NCI-H1092 treated with DMSO at 0.1 percent for 48 hours (cell line): ENCODE measurements around the gene CYB561.

Source experiments
- DNase-seq: peaks from one replicate; lab custom pipeline; 2025; lab: John Stamatoyannopoulos, UW

Gene CYB561

DNA sequence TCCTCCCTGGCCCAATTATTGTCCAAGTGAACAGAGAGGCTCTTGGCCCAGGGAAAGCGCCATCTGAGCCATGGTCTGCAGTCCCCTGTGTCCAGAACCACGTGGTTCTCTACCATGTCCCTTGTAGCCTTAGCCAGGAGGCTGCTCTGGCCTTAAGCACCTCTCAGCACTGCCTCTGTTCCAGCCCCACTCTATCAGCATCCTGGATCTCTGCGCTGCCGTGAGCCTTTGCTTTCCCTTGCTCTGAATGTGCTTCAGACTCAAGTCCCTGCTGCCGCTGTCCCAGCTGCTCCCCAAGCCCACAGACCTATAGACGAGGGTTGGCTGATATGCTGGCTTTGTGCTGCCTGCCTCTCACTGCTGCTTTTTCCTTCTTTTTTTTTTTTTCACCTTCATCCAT lies 33.9 kb downstream of the CYB561 start:
- no peak for DNase-seq

DNA sequence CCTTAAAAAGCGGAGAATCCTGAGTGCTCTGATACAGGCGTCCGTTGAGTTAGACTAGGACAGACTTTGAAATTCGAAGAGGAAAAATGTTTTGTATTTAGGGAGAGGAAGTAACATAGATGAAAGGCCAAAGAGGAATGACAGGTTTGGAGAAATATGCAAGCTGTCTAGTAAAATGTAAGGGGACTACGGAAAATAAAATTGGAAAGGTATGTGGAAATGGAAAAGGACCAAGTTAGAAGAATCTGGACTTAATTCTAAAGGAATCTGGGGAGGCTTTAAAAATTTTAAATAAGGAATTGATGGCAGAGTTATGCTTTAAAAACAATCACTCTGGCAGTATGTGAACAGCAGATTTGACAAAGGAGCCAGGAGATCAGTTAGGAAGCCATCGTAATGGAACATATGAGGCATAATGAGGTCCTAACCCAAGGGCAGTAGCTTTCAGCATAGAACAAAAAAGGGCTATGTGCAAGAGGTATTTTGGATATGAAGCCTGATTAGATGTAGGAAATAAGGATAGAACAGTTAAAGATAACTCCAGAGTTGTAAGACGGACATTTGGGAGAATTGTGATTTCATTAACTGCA lies 38.3 kb downstream of the CYB561 start:
- no peak for DNase-seq

DNA sequence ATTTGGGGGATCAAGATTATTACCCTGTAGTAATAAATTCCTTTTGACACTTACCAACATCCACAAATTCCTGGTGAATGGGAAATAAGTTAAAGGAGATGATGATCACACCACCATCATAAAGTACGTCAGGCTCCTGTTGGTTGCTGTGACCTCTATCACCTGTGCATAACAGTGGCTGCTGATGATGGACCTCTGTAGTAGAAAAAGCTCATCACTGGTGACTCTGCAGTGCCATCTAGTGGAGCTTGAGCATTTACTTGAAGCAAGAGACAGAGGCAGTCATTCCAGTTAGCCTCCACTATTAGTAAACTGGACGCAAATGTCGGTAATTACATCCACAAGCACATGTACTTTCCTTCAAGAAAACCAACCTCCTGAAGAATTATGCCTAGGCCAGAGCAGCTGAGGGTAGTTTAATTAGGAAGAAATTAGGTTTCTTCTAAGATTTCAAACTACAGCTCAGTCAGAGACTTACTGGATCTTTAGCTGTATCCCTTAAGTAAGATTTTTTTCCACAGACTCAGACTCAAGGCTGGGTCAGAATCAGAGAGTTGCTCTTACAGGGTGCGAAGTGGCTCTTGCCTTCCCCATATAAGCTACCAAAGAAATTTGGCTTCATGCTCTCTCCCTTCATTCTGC lies 39.3 kb downstream of the CYB561 start:
- DNase-seq = peak; percentile 78

DNA sequence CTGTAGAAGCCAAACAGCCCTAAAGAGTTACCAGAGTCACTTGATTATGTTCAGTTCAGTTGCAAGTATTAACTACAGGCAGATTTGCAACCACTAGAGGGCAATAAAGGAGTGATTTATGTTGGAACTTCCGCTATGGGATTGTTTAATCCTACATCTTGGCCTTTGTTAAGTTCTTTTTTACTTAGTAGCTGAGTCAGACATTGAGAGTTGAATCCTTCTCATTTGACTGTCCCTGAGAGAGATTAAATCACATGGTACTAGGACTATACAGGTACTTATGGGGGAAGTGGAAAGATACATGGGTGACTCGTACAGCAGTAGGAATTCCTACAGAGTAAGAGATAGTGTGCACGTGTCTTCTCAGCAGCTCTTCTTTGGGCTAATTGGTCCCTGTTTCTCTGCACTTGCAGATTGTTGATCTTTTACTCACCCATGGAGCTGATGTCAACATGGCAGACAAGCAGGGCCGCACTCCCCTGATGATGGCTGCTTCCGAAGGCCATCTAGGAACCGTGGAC lies 40.3 kb downstream of the CYB561 start:
- DNase-seq = peak; percentile 32

DNA sequence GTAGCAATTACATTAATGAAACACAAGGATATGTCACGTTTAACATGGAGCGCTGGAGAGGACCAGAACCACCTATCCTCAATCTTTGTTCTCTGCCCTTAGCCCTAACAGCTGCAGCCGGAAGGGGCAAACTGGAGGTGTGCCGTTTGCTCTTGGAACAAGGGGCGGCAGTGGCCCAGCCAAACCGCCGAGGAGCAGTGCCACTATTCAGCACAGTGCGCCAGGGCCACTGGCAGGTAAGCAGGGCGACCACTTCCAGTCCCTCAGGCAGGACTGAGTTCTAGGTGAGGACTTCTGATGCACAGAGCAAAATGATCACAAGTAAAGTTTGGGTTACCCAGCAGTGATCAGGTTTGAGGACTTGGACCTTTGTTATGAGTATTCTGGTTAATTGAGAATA lies 41.1 kb downstream of the CYB561 start:
- DNase-seq = no peak

DNA sequence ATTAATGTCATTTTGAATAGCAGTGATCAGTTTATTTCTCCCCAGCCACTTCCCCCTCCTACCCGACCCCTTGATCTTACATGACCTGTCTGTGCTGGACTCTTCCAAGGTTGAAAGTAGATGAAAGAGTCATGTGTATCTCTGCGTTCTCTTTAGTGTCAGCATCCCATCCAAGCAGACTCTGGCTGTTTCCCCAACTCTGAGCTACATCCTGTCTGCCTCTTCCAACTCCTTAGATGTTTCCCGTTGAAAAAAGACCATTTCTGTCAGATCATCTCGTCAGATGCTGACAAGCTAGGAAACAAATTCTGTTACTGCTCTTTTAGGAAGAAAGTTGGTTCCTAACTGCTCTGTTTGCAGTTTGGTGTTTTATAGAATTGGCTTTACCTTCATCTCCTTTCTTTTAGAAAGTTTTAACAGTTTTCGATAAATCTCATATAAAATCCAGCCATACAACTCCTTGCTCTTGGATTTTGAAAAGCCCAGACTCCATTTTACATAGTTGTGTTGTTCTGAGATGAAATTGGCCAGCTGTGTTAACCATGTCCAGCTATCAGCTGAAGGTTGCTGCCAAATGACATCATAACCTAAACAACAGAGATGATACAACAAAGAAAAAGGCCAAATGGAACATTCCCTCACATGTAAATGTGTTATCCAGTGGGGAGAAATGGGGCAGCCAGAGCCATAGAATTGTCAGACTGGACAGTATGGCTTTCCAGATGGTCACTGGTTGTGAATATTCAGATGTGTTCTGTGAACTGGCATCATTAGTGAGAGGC lies 43.5 kb downstream of the CYB561 start:
- no peak for DNase-seq

DNA sequence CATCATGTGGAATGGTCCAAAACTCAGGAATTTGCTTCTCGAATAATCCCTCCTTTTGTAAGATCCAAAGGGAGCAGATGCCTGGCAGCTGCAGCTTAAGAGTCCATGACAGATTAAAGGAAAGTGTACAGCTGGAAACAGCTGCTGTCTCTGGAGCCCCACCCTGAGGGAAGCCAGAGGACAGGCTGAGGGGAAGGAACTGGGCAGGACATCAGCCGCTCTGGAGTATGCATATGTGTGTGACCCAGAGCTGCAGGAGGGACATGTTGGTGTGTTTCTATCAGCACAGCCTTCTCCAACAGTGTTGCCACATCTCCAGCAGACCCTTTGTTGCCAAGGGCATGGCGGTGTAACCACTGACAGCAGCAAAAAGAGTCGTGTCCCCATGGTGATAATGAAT lies 46.2 kb downstream of the CYB561 start:
- DNase-seq = no peak

DNA sequence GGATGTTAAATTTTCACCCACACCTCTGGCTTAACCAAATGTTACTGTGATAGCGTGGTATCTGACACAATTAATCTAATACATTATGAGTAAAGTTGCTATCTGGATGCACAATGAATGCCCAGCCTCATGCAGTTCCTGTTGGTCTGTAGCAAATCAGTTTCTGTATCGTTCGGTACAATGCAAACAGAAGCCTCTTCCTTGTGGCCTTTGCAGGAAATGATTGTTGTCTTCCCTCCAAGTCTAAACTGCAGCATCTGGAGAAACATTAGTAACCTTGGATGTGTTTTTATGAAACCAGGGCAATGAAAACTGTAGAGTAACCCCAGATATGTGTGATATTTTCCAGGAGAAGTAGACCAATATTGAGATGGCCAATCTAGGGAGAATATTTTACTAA lies 46.8 kb downstream of the CYB561 start:
- no peak for DNase-seq

DNA sequence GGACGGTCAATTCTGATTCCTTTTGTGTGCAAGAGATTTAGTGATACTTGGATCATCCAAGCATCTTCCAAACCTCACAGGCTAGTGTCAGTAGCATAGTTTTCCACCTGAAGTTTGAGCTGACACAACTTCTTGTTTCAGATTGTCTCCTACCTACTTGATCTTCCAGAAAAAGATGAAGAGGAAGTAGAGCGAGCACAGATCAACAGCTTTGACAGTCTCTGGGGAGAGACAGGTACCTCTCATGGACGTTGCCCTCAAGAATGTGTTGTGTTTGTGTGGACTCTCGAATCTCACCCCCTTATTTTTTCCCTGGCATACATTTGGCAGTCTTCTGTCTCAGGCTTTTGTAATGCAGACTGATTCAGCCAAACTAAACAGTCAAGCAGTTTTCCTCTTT lies 47.4 kb downstream of the CYB561 start:
- DNase-seq = no peak

DNA sequence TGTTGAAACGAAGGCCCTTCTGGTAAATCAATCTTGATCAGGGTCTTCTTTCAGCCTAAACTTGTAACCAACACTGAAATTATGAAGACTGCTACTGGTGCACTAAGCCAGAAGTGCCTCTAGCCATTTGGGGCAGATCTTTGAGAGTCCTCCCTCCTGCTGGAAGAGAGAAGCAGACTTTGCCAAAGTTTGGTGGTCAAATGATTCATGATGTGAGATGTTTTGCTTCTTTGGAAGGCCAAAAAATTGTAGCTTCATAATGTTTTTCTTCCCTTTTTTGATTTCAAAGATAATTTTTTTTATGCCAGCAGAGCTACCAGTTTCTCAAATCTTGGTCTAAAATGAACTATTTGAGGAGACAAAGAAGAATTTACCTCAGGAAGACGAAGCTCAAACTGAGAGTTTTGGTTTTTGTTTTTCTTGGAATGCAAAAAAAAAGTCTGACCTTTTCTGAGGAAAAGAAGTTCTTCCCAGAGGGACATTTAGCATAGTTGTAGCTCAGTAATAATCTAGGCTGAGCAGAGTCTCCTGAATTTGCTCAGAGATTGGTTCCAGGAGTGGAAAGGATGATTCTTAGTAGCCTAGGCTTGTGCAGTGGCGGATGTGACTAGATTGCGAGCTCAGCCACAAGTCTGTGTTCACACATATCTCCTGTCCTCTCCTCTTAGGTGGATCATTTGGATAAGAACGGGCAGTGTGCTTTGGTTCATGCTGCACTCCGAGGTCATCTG lies 50.9 kb downstream of the CYB561 start:
- DNase-seq = no peak

DNA sequence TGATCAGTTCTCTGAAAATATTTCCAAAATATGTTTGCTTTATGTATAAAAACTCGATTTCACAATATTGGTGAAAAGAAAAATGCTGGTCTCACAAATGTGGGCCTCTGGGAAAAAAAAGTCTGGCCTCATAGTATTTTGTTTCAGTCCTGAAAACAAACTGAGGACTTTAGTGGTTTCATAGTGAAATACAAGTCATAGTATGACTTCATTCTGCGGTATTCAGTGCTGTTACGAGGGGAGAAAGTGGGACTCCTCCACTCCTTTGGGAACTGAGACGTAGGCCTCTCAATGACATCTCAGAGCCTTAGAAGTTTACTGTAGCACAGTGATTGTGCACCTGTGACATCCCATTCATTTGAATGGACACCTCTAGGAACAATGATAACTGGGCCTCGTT lies 56.0 kb downstream of the CYB561 start:
- DNase-seq = no peak

DNA sequence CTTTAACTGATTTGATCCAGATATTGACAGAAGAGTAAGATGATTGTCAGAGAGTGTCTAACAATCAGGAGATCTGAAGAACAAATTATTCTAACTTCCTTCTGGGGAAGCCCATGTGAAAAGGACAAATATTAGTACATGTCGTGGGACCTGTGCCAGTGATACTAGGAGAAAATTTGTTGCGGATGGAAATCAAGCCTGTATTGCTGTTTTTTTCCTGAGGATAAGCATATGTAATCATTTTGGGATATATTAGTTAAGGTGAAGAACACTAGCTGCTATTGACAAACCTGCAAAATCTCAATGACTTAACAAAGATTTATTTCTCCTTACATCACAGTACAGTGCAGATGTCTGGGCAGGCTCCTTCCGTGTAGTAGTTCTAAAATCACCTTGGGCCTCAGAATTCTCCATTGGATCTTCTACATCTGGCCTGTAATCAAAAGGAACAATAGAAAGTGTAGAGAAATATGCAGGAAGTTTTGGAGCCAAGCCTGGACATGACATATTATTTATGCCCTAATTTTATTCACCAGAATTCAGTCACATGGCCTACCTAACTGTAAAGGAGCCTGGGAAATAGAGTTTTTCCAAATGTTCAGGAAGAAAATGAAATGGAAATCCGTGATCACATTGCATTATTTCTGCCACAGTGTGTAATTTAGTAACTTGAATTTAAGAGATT lies 58.3 kb downstream of the CYB561 start:
- DNase-seq = no peak

DNA sequence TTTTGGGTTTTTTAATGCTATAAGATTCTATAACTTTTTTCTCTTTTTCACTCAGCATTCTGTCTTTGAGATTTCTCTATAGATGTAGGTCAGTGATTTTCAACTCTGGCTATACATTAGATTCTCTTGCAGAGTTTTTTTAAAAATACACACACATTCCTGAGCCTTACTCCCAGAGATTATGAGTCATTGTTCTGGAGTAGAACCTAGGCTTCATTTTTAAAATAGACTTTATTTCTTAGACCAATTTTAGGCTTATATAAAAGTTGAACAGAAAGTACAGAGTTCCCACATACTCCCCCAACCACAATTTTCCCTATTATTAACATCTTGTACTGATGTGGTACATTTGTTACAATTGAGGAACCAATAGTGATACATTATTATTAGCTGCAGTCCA lies 63.3 kb downstream of the CYB561 start:
- DNase-seq = no peak
